Measurements from ENCODE around the gene TBC1D4.
A peak's percentile ranks its signal among the peaks of the same experiment; 100 is the strongest.
"Not testable (repeated sequence)": the region's sequence is repeated elsewhere in the genome, so short reads cannot be mapped to it uniquely, and the experiment has no call there.

TBC1D4 gene

DNA sequence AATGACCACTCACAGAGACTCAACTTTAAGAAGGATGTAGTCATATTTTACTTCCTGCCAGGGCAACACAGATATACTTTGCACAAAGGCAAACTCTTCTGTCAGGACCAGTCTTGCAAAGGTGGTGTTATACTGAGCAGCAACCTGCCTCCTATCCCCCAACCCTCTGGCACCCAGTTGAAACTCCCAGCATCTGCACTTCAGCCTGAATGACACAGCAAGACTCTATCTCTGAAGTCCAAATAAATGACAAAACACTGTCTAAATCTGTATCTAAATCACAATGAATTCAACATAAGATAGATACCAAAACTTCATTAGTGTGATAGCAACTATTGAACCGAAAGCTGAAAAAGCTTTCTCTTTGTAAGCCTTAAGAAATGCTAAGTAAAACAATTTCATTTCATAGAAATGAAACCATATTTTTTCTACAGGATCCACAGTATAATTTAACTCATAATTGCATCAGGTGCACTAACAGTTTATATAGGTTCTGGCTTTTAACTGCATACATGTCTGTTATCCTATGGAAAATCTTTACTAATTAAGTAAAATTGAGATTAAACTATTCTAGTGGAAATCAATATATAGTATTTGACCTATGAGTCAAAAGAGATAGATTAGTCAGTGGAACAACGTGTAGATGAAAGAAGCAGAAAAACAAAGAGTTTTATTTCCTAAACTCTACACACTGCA is 163.7 kb downstream of the TBC1D4 start:
- DNase-seq = peak; percentile 25 to 30

DNA sequence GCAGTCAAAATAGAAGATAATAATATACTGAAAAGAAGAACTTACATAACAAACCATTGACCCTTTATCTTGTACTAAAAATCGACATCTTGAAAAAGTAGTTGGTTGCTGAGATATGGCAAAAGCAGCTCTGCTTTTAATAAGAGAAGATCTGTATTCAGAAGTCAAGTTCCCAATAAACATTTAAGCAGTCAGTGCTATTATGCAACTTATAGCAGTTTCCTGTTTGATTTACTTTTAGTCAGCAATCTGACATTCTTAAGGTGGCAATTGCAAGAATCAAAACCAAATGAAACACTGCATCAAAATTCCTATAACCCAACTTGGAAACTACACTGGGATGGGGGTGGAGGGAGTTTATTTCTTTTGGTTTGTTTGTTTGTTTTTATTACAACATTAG is 165.5 kb downstream of the TBC1D4 start:
- no peak for DNase-seq

DNA sequence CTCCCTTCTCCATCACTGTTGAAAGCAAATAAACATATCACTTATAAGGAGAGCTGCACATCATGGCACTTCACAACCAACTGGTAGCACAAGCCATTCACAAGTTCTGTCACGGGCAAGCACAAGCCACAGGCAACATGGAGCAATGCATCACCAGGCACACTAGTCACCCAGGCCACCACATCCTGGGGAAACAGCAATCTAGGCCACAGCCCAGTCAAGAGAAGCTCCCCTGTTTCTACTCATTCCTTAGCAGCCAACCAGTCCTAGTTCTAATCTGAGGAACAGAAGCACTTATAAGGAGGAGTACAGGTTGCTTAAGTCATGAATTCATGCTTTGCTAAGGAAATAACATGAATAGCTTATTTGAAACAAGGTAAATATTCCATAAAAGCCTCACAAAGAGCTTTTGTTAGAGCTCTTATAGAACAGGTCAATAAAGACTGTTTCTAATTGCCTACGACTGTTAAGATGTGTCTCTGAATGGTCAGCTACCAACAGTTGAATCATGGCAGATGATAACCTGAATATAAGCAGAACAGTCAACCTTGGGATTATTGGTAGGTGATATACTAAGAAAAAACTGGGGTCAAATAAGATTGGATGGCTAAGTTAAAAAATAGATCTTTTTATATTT is 169.0 kb downstream of the TBC1D4 start:
- peak; percentile 46 to 56 for DNase-seq

DNA sequence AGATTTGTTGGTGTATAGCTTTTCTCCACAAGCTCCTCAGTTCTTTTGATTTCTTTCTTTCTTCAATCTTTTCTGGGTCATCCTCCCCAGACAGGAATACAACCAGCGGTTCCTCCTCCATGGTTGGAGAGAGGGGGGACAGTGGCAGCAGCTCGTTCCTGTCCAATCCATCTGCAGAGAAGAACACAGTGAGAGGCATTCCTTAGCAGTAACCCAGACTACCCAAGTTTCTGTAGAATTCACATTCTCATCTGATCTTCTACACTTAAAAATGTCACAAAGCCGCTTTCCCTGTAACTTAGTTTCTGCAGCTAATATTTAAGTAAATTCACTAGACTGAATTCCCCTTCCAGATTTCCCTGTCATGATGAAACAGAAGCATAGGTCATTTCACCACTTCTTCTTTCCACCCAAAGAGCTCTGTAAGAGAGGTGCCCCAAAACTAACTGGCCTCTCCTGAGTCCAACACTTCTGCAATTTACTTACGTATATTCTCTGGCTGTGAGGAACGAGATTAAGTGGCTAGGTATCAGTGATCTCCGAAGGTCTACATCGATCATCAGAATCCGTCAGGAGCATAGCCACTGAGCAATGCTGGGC is 171.9 kb downstream of the TBC1D4 start:
- DNase-seq = no peak

DNA sequence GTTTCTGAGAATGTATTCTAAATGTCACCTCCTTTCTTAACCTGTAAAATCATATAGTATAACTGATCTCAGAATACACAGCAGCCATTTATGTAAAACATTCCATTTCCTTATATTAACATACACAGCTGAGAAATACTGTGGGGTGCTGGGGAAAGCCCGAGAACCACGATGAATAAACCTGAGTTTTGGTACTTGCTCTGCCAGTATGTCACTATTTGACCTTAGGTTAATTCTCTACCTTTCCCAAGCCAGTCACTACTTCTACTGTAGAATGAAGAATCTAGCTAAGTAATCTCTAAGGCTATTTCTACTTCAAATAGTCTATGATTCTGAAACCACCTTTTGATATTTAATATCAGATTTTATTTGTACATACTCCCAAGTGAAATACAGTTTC is 173.7 kb downstream of the TBC1D4 start:
- DNase-seq = peak; percentile 42 to 44

DNA sequence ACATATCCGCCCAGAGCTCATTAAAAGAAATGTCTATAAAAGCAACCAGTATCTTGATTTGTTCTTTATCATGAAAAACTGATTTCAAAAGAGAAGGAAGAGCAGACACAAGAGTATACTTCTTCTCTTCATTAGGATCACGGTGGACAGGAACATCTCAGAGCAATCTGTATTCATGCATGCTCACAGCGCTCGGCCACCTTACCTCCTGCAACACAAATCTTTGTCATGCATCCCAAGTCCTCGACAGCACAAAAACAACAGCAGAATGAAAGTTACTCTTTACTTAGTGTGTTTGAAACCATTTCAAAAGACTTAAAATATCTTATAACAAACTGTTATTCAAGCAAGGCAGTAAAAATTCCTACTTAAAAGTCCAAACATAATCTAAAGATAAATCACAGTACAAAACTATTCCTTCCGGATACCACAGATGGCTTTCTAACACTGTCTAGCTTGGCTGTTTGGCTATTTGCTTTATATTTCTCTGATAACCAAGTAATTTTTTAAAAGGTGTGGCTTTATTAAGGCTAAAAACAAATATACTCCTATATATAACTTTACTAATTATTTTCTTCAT is 174.5 kb downstream of the TBC1D4 start:
- DNase-seq = no peak

DNA sequence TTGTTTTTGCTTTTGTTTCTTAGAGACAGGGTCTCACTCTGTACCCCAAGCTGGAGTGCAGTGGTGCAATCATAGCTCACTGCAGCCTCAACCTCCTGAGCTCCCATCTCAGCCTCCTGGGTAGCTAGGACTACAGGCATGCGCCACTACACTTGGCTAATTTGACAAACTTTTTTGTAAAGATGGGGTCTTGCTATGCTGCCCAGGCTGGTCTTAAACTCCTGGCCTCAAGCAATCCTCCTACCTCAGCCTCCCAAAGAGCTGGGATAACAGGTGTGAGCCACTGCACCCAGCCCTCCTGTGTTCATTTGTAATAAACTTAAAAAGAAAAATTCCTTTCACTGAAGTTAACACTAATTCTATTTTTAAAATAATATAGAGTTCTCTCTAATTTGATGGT is 175.0 kb downstream of the TBC1D4 start:
- DNase-seq = not testable (repeated sequence)

DNA sequence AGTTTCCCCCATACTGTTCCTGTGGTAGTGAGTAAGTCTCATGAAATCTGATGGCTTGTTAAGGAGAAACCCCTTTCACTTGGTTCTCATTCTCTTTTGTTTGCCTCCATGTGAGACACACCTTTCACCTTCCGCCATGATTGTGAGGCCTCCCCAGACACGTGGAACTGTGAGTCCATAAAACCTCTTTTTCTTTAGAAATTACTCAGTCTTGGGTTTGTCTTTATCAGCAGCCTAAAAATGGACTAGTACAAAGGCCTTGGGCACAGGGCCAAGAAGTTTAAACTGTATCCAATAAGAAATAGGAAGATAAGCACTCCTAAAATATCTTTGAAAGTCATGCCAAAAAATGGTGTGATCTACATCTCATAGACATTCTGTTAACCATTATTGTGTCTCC is 176.9 kb downstream of the TBC1D4 start:
- DNase-seq = no peak

DNA sequence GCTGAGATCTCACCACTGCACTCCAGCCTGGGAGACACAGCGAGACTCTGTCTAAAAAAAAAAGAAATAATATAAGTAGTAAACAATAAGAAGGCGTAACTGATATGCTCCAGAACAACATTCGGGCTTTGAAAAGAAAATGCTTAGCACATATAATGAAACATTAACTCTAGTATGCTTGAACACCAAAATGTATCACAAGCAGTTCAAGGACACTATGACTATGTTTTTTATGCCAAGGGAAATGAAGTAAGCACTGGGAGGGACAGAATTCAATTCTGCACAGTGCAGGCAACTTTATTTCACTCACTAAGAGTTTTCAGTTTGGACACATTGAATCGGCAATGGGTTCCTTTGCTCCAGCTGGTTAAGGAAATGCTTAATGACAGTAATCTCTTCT is 178.7 kb downstream of the TBC1D4 start:
- DNase-seq = no peak

DNA sequence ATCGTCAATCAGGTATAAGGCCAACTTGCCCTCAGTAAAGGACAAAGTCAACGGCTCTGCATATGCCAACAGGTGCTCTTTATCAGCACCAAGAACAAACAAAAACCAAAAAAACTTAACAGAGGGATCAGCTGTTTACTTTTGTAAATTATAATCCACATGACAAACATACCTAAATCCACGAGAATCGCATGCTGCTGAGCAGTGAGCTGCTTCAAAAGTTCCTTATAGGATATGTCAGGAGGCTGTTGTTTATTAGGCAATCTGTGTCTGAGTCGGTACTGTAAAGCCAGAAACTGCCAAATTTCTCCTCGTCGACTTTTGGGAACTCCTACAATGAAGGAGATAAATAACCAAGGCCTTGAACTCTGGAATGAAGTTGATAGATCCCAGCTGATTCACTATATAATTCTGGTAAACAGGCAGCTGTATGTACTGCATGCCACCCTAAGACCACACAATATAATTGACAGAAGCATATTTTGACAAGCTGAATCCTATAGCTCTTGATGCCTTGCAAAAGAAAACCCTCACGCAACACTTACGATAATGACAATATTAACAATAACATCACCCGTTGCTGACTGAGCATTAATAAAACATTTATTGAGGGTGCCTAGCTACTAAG is 179.8 kb downstream of the TBC1D4 start:
- no peak for DNase-seq

DNA sequence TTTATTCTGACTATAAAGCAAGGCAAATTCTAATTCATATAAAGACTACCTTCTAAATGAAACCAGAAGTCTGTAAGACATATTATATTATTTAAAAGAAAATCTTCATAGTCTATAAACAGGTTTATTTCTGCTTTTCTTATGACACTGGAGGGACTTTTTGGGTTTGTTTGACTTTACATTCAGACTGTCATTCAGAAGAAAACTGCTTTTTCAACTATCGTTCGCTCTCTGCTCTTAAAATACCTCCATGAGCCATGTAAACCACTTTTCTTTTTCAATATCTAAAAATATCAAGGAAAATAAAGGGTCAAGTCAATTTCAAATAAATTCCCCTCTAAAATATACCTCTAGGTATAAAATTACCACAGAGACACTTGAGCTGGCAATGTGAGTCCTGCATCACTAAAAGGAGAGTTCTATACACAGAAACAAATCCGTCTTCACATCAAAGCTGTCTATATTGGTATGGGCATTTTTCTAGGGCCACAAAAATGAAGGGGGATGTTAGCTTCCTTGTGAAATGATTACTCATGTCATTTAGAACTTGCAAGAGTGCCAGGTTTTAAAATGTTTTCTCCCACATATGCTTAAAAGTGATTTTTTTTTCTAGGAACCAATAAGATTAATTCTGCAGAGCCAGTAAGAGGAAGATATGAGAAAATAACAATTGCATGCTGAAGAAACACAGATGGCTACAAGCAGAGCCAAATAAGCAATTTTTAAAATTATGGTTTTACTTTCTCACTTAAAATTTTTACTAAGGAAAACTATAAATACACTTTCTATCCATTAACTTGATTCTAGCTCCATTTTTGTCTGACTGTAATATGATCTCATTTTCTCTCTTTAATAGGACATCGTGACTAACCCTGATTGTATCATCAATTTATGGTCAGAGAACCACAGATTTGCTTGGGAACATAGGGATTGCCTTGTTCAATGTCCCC is 181.8 kb downstream of the TBC1D4 start:
- no peak for DNase-seq

DNA sequence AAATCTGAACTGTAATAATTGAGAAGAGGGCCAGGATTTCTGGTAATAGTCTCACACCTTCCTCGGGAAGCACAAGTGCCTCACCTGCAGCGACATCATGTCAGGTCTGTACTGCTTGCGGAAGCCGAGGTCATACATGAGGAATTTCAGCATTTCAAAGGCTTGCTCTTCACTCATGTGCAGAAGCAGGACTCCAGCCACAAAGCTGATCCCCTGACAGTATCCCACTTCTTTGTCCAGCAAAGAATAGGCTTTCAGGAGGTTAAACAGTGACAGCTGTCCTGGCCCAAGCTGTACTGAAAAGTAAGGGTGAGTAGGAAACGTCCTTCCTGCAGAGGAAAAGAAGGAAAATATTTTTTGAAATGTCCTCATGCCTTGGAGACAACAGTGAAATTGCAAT is 182.7 kb downstream of the TBC1D4 start:
- DNase-seq = no peak

DNA sequence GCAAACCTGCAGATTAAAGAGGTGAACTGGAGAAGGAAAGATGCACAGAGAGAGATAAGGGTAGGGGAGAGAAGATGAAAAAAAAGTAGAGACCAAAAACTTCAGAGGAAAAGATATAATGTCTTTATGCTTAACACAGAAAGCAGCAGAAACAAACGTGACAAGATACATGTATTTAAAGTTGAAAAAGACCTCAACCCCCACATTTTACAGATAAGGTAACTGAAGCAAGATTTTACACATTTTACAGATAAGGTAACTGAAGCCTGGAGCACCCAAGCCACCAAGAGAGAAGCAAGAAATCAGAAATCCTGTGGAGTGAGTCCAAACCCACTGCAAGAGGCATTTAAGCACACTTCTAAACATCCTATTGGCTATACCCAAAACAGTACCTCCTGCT is 185.3 kb downstream of the TBC1D4 start:
- DNase-seq = no peak

DNA sequence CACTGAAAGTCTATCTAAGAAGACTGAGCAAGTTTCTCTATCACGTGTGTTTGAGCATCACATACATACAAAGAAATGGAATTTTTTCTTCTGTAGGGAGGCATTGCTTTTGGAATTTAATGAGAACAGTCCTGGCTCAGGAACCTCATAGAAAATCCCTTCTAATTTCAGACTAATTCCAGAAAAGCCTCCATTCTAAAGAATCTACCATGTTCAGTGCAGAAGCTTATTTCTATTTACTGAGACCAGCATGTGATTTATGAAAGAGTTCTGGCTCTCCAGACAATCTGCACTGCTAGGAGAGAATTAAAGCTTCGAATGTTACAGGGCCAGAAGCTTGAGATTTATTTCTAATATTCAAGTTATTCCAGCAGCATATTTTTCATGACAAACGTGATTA is 186.8 kb downstream of the TBC1D4 start:
- no peak for DNase-seq

DNA sequence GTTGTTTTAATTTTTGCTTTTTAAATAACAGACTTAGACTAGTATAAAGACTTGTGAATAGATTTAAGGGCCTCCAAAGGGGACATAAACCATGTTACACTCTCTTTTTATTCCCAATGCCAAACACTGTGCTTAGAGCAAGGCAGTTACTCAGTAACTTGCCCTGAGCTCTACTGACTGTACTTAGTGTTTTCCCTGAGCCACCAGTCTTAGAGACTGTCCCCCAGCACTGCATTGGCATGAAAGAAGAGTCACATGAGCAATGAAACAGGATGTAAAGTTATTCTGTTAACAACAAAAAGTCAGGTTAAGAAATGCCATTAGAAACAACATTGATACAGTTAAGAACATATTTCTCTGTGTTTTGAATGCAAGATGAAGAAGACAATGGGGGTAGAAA is 187.9 kb downstream of the TBC1D4 start:
- no peak for DNase-seq

DNA sequence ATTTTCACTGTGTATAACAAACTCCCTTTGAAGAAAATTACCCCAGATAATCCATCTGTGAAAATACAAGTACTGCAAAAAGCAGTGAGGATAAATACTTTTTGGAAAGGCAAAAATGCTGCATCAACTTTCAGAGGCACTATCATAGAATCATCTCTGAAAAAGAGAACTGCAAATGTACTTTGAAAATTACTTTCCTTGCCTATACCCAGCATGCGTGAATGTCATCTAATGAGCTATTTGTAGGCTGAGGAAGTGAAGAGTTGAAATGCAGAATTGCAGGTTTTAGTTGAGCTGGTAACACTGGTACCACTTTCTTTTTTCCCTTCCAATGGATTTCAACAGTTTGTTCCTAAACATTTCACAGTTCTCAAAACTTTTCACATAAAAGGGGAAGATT is 196.7 kb downstream of the TBC1D4 start:
- no peak for DNase-seq

DNA sequence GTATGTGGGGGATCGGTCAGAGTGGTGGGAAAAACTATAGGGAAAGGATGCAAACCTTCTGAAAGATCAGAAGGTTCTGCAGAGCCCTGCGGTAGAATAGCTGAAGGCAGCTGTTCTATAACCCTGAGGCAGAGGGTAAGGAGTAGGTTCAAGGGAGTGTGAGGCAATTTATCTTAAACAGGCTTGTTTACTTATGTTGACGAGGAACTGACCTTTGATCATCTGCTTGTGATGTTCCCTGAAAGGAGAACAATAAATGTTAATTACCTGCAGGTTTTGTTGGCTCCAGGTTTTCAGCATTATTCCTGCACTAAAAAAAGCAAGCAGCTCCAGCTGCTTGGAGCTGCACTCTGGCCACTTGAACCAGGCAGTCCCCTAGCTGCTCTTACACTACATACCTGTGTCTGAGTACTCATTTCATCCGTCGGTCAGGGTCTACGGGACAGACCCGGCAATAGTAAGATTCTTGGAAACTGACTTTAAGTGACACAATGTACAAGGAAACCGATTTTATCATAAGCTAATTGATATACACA is 202.1 kb downstream of the TBC1D4 start:
- DNase-seq = no peak

DNA sequence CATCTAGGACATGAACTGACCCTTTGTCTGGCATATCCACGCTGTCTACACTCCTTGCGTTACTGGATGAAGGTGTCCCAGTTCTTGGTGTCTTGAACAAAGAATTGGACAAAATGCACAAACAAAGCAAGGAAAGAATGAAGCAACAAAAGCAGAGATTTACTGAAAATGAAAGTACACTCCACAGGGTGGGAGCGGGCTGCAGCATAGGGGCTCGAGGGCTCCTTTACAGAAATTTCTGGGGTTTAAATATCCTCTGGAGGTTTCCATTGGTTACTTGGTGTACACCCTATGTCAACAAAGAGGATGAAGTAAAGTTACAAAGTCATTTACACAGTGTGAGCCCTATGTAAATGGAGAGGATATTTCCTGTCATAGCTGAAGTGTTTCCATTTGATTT is 208.3 kb downstream of the TBC1D4 start:
- not testable (repeated sequence) for DNase-seq

DNA sequence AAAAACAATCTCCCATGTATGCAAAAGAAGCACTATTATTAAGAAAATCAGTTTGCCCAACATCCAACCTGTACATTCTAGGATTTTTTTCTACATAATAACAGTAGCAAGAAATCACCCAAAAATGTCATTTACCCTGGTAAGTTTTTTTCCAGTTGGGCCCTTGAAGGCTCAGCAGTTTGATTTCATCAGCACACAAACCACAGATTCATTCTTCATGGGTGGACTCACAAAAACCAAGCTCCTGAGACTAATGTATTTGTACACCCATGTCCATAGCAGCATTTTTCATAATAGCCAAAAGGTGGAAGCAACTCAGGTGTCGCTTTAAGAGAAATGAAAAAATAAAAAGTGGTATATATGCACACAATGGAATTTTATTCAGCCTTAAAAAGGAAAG is 210.1 kb downstream of the TBC1D4 start:
- no peak for DNase-seq

DNA sequence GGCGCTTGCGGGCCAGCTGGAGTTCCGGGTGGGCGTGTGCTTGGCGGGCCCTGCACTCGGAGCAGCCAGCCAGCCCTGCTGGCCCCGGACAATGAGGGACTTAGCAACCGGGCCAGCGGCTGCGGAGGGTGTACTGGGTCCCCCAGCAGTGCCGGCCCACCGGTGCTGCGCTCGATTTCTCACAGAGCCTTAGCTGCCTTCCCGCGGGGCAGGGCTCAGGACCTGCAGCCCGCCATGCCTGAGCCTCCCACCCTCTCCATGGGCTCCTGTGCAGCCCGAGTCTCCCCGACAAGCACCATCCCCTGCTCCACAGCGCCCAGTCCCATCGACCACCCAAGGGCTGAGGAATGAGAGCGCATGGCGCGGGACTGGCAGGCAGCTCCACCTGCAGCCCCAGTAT is 213.5 kb downstream of the TBC1D4 start:
- not testable (repeated sequence) for DNase-seq

DNA sequence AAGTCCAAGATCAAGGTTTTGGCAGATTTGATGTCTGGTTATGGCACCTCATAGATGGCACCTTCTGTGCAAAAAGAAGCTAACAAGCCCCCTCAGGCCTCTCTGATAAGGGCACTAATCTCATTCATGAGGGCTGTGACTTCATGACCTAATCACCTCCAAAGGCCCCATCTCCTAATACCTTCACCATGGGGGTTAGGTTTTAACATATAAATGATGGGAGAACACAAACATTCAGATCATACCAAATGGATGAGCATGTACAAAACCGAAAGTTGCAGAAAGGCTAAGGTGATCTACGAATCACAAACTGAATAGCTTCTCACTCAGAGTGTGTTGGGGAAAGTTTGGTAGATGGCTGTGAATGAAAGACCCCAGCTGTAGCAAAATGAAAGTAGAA is 217.4 kb downstream of the TBC1D4 start:
- no peak for DNase-seq

DNA sequence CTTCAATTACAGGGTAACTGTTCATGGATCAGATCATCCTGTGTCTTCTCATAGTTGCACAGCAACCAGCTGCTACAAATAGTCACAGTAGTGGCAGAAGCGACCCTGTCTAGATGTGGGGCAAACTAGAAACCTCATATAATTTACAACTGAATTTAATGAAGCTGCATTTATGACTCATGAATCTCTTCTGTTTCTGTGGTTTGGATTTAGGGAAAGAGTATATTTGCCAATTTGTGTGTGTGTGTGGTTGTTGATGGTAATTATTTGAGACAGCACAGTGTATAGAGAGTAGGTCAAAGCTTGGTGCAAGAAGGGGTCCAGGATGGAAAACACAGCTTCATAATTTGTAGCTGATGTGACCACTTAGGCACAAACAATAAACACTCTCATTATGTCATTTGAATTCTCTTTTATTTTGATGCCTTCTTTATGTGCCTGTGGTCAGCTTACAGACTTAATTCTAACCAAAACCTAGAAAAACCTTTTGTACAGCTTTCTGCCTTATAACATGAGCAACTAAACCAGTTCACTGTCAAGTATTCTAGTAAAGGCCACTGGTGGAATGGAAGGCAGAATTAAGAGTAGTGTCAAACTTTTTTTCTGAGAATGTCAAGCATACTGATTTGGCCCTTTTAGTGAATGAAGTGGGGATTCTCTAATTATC is 218.1 kb downstream of the TBC1D4 start:
- DNase-seq = no peak

All from stimulated activated CD4-positive, alpha-beta T cell treated with anti-CD3 and anti-CD28 coated beads, Interleukin-2, amount 100 ng/mL, for 24 hours (primary cell).